Measurements from ENCODE around the gene IWS1.
"Not testable (repeated sequence)": the region's sequence is repeated elsewhere in the genome, so short reads cannot be mapped to it uniquely, and the experiment has no call there.

Gene IWS1

DNA sequence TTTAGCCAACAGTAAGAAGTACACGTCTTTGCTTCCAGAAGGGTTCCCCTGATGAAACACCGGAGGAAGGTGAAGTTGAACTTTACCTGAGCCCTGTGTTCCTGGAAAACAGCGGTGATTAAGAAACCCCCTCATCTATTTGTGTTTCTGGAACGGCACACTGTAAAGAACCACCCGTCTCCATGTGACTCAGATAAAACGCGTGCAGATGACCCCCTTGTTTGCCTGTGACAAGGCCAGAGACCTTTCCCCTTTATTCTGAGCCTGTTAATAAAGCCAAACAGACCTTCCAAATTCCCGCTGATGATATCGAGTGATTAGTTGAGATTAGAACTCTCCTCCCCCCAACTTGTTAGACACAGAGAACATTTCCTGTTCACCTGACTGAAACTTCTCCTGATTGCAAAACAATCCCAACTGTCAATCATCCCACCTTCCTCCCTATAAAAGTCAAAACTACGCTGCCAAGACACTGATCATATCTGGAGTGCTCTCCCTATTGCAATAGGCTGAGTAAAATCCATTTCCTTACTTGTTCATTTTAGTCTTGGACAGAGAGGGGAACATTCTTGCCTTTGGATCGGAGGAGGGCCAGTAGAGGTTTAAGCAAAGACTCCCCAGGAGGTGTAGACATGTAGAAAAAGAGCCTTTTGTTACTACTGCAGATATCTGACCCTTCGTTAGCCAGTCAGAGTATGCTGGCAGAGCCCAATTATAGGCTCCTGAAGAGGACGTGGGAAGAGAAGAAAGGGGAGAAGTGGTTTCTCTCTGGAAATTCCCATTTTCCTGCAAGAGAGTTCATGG, 914 bp upstream of the IWS1 start:
- DNase-seq: no peak

DNA sequence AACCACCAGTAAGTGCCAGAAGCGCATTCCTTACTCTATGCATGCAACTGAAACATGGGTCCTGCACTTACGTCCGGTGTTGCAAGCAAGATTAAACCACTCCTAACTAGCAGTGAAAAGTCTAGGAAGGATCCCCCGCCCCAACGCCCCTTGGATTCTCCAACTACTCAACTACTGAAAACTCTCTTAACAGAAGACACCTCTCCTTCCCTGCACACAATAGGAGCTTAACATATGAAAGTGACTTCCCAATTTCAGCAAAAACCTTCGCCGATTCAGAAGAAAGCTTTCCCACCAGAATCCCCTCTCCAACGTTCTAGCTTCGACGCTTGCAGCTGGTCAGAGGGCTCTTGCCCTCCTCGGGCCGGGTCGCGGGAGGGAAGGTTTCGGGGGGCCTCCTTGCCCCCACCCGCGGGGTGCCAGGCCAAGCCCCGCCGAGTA, 578 bp downstream of the IWS1 start:
- DNase-seq: no peak

DNA sequence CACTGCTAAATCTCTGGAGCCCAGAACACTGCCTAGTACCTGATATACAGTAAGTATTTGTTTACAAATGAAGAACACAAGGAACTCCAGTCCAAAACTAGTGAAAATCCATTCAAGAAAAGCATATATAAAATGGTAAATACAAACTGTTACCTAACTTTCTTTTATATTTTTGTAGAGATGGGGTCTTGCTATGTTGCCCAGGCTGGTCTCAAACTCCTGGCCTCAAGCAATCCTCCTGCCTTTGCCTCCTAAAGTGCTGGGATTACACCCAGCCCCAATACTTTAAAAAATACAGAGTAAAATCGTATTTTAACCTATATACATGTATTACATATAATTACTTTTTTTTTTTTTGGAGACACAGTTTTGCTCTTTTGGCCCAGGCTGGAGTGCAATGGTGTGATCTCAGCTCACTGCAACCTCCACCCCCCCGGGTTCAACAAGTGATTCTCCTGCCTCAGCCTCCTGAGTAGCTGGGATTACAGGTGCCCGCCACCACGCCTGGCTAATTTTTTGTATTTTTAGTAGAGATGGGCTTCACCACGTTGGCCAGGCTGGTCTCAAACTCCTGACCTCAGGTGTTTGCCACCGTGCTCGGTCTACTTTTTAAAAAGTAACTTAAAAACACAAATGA, 2.0 kb downstream of the IWS1 start:
- DNase-seq: not testable (repeated sequence)

DNA sequence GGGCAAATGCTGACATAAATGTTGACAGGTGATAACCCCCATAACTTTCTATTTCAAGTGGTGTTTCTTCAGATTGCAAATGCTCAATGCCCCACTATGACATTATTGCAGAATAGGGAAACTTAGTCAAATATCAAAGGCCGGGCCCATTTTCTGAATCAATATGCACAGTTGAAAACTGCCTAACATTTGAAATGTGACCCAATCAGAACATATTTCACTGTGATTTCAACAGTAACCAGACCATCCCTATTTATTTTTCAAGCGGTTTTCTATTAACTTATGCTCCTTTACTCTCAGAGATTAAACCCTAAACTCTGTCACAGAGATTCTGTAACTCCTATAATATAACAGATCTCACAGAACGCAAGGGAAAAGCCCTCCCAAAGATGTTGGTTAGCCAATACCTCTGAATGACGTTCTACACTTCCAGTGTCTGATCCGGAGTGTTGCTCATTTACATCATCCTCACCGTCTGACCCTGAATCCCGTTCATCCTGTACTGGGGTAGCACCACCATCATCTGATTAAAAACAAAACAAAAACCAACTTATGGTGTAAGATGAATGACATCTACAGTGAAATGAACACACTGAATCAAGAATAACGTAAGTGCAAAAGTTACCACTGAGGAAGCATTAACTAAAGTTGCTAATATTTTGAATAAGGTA, 2.9 kb downstream of the IWS1 start:
- no peak for DNase-seq

DNA sequence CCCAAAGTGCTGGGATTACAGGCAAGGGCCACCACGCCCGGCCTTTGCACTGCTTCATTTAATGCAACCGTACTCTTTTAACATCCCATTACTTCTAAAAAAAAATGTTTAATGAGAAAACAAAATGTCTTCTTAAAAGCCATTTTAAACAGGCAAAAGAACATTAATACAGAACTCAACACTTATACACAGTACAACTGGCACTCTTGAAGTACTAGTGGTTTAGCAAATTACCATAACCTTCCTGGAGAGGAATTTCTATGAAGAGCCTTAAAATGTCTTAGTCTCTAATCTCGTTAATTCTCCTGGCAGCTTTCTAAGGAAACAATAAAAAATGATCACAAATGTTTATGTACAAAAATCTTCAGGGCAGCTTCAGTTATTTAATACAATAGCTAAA, 5.9 kb downstream of the IWS1 start:
- DNase-seq: no peak

DNA sequence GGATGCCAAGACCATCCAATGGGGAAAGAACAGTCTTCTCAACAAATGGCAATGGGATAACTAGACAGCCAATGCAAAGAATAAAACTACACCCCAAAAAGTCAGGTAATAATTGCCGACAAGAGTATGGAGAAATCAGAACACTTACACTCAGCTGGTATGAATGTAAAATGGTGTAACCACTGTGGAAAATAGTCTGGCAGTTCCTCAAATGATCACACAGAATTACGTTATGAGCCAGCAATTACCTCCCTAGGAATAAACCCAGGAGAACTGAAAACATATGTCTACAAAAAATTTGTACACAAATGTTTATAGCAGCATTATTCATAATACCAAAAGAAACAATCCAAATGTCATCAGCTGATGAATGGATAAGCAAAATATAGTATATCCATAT, 8.8 kb downstream of the IWS1 start:
- DNase-seq: no peak

DNA sequence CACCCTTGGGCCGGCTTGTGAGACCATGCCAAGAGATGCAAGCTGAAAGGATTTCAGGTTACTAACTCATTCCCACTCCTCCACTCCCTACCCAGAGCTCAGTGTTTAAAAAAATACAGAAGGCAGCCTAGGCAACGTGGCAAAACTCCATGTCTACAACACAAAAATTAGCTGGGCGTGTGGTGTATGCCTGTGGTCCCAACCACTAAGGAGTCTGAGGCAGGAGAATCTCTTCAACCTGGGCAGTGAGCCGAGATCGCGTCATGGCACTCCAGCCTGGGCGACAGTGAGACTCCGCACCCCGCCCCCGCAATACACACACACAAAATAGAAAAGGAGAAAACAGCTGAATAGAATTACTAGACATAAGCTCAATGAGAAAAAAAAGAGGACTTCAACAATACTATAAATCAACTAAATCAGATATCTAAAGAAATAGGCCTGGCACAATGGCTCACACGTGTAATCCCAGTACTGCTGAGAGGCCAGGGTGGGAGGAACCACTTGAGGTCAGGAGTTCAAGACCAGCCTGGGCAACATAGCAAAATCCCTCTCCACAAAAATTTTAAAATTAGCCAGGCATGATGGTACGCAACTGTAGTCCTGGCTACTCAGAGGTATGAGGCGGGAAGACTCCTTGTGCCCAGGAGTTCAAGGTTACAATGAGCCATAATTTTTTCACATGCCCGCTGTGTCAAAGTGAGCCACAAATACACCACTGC, 10.1 kb downstream of the IWS1 start:
- DNase-seq: no peak

DNA sequence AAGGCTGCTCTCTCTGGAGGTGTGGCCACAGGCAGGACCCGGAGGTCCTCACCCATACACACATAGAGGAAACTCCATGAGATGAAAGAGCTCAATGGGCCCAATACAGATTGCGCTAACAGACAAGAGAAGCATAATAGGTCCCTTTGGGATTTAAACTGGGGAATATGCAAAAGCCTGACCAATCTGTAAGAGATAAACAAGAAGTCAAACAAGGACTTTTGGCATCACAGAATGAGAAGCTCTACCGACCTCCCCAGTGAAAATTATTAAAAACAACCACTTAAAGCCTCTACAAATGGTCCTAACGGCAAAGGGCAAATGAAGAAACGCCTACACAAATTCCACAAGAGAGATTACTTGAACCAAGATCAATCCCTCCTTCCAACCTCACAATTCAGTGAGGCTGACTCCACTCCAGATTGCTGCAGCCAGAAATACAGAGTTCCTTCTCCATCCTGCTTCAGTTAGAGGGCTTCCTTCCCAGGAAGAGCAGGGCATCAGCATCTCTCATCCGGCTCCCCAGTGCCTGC, 10.8 kb downstream of the IWS1 start:
- DNase-seq: no peak

DNA sequence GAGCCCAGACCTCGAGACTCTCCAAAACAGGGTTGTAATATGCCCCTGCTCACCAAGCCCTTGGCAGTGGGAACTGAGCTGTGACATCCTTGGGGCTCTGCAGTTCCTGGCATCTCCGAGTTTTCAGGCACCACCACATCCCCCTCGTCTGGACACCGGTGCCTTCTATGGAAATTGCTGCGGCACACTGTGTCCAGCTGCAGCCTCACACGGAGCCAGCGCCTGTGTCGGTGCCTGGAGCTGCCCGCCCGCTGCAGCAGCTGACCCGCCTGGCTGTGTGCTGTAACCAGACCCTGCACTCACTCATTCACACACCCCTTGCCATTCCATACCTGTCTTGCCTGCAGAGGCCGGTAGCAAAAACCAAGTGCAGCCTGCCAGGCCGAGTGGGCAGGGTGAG, 11.8 kb downstream of the IWS1 start:
- no peak for DNase-seq

DNA sequence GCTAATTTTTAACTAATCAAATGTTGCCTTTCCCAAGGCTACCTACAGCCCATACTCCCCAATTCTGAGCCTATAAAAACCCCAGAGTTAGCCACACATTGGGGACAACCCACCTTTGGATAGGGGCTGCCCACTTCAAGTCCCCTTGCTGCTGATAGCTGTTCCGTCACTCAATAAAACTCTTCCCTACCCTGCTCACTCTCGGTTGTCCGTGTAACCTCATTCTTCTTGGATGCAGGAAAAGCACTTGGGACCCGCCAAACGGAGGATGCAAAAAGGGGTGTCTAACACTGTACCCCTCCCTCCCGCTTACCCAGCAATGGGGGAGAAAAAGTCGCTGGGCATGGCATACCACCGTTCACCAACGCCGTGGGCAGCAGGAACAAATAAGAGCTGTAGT, 12.2 kb downstream of the IWS1 start:
- DNase-seq: no peak

DNA sequence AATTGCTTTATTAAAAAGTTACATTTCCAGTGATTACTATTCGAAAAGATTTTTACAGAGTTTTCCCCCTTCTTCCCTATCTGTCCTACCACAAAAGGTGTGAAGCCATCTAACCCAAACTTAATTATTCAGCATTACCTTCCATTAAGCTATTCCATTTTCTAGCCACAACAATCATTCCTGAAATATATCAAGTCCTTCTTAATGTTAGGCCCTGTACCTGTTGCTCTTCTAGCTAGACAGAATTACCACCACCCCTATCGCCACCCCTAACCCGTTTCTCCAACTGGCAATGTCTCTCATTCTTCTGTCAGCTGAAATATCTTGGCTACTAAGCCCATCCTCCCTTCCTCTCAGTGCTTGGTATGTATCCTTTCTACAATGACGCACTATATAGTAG, 13.9 kb downstream of the IWS1 start:
- no peak for DNase-seq

DNA sequence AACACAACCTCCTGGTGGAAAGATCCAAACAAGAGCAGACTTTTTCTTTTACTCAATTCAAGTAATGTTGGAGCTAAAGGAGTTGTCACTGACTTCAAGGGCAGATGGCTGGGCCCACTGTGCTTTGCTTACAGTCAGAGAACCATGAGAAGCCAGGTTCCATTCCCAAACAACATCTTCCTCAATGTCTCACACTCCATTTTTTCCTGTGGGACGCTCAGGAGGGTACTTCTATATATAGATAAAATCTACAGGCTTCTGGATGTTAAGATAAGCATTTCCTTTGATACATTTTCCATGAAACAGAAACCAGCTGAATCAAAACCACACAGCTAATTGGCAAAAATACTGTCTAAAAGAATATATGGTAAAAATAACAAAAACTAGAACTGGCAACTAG, 14.4 kb downstream of the IWS1 start:
- DNase-seq: no peak

DNA sequence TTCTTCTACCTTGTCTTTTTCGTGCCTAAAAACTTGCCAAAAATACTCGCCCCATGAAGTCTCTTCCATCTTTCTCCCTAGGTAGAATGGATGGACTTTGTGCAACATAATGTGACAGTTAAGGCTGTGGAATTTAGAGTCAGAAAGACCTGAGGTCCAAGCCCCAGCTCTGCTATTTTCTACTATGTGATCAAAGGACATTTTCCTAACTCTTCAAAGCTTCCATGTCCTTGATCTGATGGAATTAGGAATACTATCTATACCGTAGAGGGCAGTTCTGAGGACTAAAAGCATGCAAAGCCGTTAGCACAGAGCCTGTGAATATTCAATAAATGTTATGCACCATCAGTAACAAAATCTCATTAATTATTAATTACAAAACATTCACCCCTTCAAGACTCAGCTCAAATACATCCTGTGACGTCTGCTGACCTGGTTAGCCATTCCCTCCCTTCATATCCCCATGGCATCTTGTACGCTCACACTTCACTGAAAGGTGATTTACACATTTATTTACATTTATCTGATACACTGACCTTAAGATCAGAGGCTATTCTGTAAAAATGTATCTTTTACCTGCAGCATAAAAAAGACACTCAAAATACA, 15.1 kb downstream of the IWS1 start:
- no peak for DNase-seq

DNA sequence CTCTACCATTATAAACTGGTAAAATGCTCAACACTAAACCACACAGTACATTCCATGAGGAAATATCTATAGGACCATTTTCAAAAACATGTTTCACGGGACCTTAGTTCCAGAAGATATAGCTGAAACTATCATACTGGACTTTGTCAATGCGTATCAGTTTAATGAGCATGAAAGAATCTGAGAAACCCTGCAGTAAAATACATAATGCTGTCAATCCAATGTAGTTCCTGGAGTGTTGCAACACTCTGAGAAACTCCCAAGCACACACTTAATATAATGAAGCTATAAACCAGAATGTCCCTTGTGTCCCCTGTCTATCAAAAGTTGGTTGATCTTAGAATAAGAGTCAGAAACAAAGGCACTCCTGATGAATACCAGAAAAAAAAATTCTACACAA, 16.2 kb downstream of the IWS1 start:
- no peak for DNase-seq

DNA sequence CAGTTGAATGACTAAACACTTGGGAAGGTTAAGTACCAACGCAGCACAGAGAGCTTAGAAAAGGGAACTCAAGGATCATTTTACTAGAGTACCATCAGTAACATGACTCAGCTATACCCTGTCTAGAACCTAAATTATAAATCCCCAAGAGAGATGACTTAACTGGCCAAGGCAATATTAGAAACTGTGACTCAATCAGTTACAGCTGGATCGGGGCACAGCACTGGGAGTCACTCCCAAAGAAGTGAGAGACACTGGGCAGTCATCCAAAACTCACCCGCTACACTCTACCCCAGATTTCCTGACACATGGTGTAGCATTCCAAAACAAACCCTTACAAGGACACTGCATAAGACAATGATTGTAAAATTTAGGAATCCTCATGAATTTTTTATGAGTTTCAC, 17.7 kb downstream of the IWS1 start:
- peak; percentile 56 for DNase-seq

DNA sequence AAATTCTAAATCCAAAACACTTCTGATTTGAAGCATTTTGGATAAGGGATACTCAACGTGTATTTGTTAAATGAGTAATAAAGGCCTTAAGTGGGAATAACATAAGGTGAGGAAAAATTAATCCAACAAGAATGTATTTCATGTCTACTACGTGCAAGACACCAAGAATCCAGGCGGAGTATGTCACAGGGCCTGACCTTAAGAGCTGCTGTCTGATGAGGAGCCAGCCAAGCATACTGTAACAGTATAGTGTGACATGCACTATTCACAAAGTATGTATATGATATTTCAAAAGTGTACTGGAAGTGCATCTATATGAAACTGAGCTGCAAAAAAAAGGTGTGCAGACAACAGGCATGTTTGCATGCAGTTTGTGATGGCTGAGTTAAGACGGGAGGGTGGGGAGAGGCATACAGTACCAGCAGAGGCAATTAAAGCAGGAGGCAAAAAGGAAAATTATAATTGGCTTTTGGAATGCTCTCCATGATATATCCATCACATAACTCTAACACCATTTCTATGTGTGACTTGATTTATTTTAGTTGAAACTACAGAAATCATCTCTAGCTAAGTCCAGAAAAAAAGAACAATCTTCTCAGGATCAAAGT, 18.2 kb downstream of the IWS1 start:
- DNase-seq: no peak

DNA sequence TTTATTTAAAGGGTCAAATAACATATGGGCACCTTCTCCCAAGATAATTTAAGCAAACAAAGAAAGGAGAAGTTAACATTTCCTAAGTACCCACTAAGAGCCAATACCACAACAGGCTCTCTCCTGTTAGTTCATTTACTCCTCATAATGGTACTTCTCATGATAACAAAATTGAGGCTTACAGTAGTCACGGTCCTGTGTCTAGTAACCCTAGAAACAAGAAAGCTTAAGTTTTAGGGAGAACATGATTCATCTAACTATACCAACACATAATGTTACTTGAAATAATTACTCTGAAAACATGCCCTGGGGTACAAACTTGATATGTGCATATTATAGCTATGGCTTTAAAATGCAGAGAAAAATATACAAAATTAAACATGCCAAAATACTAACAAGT, 19.8 kb downstream of the IWS1 start:
- no peak for DNase-seq

DNA sequence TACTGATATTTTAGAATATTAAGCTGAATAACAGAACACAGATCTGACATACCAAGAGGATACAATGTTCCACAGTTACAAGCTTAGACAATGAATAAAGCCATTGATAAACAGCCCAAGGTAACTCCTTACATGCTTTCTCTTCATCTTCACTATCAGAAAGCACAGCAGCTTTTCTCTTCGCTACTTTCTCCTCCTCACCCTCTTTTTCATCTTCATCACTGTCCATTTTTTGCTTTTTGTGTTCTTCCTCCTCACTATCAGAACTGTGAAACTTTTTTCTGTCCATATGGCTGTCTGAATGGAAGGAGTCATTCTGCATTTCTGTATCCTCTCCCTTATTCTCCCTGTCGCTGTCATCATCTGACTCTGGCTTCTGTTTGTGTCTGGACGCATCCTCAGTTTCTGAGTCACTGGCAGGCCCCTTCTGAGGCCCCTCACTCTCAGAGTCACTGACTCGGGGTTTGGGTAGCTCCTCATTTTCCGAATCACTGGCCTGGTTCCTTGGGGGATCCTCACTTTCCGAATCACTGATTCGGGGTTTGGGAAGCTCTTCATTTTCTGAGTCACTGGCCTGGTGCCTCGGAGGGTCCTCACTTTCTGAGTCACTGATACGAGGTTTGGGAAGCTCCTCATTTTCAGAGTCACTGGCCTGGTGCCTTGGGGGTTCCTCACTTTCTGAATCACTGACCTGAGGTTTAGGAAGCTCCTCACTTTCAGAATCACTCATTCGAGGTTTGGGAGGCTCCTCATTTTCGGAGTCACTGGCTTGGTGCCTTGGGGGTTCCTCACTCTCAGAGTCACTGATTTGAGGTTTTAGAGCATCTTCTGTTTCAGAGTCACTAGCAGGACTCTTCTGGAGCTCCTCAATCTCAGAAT, 21.5 kb downstream of the IWS1 start:
- DNase-seq: no peak

DNA sequence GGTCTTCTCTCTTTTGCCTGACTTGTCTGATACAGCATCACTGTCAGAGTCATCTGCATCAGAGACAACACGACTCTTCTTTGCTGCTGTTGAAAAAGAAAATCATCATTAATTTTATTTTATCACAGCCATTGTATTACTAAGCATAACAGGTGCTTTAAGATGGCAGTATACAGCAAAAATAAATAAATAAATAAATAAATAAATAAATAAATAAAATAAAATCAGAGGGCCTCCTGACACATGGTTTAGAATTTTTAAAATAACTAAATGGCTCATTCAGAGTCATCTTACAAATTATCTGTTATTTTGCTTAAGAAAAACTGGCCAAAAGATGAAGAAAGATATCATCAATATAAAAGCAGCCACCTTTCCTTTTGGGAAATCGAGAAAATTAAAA, 22.8 kb downstream of the IWS1 start:
- DNase-seq: no peak

DNA sequence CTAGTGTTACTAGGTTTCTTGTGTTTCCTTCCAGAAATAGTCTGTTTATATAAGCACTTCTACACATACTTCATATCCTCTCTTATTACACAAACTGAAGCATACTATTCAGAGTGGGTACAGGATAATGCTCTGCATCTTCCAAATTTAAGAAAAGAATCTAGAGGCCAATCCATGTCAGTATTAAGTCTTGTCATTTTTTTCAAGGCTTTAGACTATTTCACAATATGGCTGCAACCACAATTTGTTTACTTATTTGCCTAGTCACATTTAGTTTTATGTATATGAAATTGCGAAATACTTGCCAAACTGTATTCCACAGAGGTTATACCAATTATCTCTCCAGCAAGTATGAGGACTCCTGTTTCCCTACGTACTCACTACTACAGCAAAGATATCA, 27.9 kb downstream of the IWS1 start:
- DNase-seq: no peak

DNA sequence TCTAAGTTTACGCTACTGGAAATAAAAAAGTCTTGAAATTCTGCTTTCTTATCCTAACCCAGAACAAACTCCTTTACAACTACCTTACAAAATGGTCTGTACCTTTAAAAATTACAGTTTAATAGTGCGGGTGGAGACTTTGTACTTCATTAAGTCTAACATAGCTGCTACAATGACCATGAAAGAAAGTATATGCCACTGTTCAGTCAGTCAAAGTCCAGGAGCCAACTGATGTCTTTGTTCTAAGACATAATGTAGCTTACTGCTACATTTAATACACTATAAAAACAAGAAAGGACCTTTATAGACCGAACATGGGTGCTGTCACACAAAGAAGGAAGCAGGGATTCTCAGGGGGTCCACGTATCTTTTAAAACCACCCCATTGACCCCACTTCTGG, 36.0 kb downstream of the IWS1 start:
- DNase-seq: no peak

Measured in SIG-M5 (cell line).